Measurements from ENCODE around the gene RDH16. TPM values are rescaled to one million over a fixed set of nuclear protein-coding genes. Genes with fewer than 3 reads are reported as not detected.
"Not testable (repeated sequence)": the region's sequence is repeated elsewhere in the genome, so short reads cannot be mapped to it uniquely, and the experiment has no call there.

Gene RDH16
- total RNA-seq, 2 donors from 2014 or later = 0.18 to 0.28 TPM

DNA sequence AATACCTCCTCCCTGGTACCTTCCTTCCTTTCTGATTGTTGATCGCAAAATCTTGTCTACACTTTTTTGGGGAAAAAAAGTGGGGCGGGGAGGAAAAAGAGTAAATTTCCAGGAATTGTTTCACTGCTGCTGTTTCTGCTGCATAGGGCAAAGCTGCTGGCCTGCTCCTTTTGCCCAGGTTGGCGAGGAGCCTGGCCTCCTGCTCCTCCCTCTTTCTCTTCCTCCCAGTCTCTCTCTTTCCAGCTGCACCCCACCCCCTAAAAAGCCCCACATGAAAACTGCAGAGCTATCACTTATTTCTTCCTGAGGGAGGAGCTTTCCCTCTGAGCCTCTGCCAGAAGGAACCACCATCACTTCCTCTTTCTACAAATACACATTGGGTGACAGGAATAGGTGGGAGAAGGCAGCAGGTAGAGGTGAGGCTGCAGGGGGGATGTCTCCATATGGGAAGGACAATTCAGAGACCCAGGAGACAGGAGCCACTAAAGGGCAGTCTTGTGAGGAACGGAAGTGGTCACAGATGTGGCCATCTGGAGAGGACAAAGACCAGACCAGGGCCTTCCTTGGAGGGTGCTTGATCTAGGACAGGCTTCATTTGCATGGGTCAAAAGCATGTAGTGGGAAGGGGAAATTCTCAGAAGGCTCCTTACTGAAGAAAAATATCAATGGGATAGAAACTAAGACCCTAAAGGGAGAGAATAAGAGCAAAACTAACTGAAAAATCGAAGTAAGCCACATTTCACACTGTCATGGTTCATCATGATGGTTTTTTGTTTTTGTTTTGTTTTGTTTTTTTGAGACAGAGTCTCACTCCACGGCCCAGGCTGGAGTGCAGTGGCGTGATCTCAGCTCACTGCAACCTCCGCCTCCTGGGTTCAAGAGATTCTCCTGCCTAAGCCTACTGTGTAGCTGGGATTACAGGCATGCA, 34.2 kb upstream of the RDH16 start:
- DNase-seq (peak; percentile 36 to 56), ATAC-seq (peak; percentile 59)
- intact Hi-C loops (cut with DNase I, micrococcal nuclease) = no loop called here

DNA sequence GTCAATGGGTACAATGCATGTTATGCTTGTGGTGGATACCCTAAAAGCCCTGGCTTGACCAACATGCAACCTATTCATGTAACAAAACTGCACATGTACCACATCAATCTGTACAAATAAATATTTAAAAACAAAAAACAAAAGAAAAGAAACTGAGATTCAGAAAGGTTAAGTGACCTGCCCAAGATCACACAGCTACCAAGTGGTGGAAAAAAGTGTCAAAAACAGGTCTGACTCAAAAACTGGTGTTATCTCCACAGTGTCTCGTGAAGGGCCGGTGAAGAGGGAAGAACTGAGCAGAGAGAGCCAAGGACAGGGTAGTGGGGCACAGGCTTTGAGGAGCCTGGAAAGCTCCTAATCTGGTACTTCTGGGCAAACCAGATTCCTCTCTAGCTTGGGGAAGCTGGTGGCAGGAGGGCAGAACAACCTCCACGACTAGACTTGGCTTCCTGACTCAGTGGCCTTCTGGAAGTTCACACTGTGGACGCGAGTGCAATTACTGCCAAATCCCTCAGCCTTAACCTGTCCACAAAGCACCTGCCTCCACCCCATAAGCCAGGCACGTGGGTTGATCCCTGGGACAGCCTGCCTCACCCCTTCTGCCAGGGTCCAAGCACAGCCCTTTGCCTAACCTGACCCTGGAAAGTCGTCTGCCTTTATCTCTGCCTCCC, 33.4 kb upstream of the RDH16 start:
- ATAC-seq = peak; percentile 24
- intact Hi-C loops (cut with DNase I, micrococcal nuclease) = no loop called here
- DNase-seq = no peak

DNA sequence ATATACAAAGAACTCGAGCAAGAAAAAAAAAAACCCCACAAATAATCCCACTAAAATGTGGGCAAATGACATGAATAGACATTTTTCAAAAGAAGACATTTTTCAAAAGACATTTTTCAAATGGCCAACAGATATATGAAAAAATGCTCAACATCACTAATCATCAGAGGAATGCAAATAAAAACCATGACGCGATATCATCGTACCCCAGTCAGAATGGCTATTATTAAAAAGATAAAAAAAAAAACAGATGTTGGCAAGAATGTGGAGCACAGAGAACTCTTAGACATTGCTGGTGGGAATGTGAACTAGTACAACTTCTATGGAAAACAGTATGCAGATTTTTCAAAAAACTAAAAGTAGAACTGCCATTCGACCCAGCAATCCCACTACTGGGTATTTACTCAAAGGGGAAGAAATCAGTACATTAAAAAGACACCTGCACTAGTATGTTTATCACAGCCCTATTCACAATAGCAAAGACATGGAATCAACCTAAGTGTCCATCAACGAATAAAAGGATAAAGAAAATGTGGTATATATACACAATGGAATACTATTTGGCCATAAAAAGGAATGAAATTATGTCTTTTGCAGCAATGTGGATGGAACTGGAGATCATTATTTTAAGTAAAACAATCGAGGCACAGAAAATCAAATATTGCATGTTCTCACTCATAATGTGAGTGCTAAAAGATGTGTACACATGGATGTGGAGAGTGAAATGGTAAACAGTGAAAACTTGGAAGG, 32.6 kb upstream of the RDH16 start:
- ATAC-seq = no peak
- intact Hi-C loops (cut with DNase I, micrococcal nuclease) = loop anchor here in 1 of 2 donors (5.0 kb wide), 1 partner anchor 233 kb away; no protein-coding TSS in a partner anchor
- DNase-seq = no peak

DNA sequence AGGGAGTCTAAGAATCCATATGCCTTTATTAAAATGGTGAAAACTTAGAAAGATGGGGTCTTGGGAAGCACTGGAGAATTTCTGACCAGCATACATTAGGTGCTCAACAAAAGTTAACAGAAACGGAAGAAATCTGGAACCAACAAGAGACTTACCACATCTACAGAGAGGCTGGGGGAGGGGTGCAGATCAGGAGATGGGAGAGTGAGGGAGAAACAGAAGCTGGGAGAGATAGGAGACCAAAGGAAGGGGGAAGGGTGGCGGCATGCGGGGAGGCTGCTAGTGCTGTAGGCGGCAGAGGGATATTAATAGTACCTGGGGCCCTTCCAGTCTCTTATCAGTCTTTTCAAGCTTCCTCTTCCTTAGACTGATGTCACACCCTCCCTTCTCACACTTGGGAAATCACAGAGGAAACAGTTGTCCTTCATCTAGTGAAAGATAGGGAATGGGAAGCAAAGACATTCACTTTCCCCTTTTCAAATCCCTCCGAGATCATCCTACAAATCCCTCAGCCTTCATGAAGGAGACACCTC, 30.9 kb upstream of the RDH16 start:
- intact Hi-C loops (cut with DNase I, micrococcal nuclease) = loop anchor here in 1 of 2 donors (5.0 kb wide), 1 partner anchor 231 kb away; no protein-coding TSS in a partner anchor
- DNase-seq = no peak
- no peak for ATAC-seq

DNA sequence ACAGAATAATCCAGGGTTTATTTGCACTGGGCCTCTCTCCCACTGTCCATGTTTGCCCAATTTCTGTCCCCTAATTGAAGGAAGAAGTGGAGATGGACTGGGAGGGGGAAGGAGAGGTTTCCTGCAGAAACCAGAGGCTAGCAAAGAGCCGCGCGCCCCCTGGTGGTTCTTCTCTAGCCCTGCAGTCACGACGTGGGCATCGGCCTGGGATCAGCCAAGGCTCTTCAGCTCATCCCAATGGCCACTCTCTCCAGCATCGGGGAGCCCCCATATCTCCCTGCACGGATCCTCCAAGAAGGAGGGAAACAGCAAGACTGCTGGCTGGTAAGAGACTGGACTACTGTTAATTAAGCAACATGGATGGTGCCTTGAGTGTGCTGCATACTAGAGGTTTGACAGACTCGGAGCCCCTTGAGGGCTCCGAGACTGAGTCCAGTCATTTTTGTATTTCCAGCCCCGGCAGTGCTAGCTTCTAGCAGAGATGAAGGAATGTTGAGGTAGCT, 30.2 kb upstream of the RDH16 start:
- intact Hi-C loops (cut with DNase I, micrococcal nuclease) = loop anchor here in 1 of 2 donors (5.0 kb wide), 1 partner anchor 230 kb away; no protein-coding TSS in a partner anchor
- peak; percentile 84 for ATAC-seq
- DNase-seq = peak; percentile 59 to 80

DNA sequence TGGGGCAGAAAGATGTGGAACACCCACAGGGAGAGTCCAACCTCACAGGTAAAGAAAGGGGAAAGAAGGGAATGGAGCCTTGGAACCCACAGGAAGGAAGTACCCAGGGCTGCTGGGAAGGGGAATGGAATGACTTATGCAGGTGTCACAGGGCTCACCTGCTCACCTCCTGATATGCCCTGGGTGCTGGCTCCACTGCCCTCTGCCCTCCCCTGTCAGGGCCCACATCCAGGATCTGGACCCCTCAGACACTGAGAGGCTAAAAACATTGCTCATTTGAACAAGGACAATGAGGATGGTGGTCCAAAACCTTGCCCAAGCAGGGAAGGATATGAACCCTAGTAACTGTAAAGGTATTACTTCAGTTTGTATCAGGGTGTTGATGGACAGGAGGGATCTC, 29.6 kb upstream of the RDH16 start:
- ATAC-seq (no peak), DNase-seq (no peak)
- intact Hi-C loops (cut with DNase I, micrococcal nuclease) = loop anchor here in 1 of 2 donors (5.0 kb wide), 1 partner anchor 230 kb away; no protein-coding TSS in a partner anchor

DNA sequence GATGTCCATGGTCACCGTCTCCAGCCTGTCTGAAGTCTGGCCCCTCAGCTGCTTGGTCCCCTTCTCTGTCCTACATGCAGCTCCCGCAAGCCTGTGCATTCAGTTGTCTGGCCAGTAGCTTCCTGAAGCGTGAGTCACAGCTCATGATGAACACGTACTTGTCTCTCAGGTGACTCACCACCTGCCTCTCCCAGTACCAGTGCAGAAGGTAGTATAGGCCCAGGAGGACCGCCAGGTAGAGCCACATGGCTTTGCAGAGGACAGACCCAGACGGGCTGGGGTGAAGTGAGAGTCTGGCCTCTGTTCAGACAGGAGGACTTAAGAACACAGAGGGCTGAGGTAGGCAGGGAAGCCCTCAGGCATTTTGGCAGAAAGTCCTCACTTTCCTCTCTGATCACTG, 28.3 kb upstream of the RDH16 start:
- peak; percentile 86 for ATAC-seq
- DNase-seq = not testable (repeated sequence)

DNA sequence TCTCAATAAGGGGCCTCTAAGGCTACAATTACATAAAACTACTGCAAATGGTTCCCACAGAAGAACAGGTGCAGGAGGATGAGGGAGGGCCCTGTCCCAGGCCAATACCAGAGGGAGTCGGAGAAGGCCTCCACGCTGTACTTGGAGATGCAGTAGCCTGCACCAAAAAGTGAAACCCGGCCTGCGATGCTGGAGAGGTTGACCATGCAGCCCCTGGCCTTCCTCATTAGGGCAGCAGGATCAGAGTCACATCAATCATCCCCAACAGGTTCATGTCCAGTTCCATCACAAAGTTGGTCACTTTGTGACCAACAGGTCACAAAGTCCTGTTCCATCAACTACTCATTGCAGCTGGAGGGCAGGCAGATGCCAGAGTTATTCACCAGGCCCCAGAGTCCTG, 26.0 kb upstream of the RDH16 start:
- intact Hi-C loops (cut with DNase I, micrococcal nuclease) = no loop called here
- DNase-seq = no peak
- ATAC-seq = no peak

More for the DNA sequence above, 28.3 kb upstream of the RDH16 start:
- intact Hi-C loops (cut with DNase I, micrococcal nuclease) = loop anchor here in 1 of 2 donors (5.0 kb wide), 1 partner anchor 228 kb away; no protein-coding TSS in a partner anchor

DNA sequence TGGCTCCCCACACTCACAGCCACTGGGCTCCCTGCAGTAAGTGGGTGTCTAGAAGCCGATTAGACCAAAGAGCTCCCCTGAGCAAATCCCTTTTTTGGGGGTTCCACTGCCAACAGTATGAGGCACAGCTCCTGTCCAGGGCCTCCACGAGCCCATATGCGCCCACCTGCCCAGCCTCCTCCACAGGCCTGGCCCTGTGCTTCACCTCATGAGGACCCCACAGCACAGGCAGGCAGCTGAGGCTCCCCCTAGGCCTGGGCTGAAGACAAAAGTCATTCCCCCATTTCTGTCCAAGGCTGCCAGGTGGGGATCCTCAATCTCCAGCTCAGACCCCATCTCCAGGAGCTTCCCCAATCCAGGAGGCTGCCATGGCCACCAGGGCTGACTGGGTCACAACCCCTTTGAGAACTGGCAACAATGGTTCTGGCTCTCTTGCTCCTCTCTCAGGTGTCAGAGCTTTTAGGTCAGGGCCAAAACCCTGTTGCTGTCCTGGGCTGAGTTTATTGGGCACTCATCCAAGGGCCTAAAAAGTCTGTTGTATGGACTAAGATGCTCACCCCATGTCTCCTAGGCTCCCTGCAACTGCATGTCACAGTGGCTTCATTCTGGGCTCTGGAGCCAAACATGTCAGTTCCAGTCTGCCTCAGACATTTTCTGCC, 25.3 kb upstream of the RDH16 start:
- ATAC-seq; intact Hi-C loops (cut with DNase I, micrococcal nuclease); DNase-seq: not testable (repeated sequence)

DNA sequence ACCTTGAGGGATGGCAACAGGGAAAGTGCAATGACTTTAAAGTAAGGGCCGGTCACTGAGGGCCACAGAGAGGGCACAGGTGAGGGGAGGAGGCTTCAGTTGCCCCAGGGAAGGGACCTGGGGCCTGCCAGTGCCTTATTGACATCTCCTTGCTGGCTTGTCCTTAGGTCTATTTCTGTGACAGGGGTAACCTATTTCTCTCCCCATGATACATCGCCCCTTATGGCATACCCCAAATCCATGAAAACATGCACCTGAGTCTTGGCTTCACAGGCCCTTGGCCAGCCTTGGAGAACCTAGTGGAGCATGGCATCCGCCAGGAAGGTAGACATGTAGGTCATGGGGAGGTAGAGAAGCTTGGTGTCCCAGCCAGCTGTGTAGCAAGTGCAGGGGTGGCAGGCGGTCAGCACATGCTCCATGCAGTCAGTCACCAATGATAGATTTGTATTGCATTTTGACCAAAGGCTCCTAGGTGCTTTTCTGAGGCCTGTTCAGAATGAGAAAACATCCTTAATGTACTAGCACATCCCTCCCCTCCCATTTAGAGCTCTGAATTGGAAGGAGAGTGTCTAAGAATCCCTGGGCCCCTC, 23.6 kb upstream of the RDH16 start:
- DNase-seq (no peak), ATAC-seq (no peak)
- intact Hi-C loops (cut with DNase I, micrococcal nuclease) = no loop called here

DNA sequence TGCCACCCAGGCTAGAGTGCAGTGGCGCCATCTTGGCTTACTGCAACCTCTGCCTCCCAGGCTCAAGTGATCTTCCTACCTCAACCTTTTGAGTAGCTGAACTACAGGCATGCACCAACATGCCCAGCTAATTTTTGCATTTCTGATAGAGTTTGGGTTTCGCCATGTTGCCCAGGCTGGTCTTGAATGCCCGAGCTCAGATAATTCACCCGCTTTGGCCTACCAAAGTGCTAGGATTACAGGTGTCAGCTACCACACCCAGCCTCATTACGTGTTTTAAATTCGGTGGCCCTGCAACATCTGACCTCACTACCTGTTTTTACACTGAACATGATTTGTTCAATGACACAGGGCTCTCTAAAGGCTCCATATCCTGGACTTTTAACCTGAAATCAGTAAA, 22.9 kb upstream of the RDH16 start:
- ATAC-seq (no peak), DNase-seq (no peak)
- intact Hi-C loops (cut with DNase I, micrococcal nuclease) = no loop called here

DNA sequence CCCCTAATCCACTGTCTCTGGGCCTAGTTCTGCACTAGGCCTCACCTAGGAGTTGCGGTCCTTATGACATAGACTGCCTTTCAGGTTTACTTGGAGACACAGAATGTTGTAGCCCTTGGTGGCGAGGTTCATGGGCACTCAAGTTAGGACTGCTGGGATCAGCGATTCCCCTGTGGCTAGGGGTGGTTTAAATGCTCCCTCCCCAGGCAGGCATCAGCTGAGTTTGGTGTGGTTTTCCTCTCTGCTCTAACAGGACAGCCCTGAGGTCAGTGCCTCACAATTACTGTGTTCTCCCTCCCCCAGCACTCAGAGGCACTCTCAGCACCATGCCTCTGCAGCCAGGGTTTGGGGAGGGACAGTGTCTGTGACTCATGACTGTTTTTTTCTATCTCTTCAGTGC, 22.2 kb upstream of the RDH16 start:
- DNase-seq = no peak
- intact Hi-C loops (cut with DNase I, micrococcal nuclease) = no loop called here
- ATAC-seq = no peak

DNA sequence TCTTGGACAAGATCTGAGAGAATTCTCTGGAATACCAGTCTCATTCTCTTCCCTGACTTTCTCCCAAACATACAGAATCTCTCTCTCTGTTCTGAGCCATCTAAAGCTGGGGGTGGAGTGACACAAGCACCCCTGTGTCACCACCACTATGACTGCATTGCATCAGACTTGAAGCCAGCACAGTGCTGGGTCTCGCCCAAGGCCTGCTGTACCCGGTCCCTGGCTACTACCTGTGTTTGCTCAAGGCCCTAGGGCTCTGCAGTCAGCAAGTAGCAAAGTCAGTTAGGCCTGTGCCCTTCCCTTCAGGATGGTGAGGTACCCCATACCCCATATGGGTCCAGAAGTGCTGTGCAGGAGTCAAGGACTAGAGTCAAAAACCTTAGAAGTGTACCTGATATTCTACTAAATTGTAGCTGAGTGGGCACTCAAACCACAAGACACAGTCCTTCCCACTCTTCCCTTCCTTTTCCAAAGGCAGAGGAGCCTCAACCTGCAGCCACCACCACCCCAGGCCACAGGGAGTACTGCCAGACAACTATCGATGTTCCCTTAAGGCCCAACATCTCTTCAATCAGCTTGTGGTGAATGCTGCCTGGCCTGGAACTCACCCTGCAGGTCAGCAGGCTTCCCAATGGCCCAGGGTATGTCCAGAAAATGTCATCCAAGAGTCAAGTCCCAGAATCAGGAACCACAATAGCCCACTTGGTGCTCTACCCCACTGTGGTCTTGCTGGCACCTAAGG, 21.2 kb upstream of the RDH16 start:
- intact Hi-C loops (cut with DNase I, micrococcal nuclease) = no loop called here
- no peak for ATAC-seq
- no peak for DNase-seq

DNA sequence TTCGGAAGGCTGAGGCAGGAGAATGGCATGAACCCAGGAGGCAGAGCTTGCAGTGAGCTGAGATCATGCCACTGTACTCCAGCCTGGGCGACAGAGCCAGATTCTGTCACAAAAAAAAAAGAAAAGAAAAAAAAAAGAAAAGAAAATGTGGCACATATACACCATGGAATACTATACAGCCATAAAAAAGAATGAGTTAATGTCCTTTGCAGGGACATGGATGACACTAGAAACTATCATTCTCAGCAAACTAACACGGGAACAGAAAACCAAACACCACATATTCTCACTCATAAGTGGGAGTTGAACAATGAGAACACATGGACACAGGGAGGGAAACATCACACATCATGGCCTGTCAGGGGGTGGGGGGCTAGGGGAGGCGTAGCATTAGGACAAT, 20.0 kb upstream of the RDH16 start:
- intact Hi-C loops (cut with DNase I, micrococcal nuclease); ATAC-seq; DNase-seq: not testable (repeated sequence)

DNA sequence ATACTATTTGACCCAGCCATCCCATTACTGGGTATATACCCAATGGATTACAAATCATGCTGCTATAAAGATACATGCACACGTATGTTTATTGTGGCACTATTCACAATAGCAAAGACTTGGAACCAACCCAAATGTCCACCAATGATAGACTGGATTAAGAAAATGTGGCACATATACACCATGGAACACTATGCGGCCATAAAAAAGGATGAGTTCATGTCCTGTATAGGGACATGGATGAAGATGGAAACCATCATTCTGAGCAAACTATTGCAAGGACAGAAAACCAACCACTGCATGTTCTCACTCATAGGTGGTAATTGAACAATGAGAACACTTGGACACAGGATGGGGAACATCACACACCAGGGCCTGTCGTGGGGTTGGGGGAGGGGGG, 16.8 kb upstream of the RDH16 start:
- ATAC-seq; intact Hi-C loops (cut with DNase I, micrococcal nuclease); DNase-seq: not testable (repeated sequence)

DNA sequence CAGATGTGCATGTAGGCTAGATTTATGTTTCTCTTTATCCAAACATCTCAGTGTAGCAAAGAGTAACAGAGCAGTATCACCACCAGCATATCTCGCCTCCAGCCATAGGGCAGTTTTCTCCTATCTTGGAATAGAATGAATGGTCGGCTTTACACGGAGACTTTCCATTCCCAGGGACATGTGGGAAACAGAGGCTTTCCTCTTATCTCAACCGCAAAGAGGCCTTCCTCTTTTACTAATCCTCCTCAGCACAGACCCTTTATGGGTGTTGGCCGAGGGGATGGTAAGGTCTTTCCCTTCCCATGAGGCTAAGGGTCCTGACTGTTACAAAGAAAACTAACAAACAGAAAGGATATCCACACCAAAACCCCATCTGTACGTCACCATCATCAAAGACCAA, 11.5 kb upstream of the RDH16 start:
- ATAC-seq; intact Hi-C loops (cut with DNase I, micrococcal nuclease); DNase-seq: not testable (repeated sequence)

All from left colon (tissue), 2 donors.